ENCODE results near the gene TRPM3.

DNA sequence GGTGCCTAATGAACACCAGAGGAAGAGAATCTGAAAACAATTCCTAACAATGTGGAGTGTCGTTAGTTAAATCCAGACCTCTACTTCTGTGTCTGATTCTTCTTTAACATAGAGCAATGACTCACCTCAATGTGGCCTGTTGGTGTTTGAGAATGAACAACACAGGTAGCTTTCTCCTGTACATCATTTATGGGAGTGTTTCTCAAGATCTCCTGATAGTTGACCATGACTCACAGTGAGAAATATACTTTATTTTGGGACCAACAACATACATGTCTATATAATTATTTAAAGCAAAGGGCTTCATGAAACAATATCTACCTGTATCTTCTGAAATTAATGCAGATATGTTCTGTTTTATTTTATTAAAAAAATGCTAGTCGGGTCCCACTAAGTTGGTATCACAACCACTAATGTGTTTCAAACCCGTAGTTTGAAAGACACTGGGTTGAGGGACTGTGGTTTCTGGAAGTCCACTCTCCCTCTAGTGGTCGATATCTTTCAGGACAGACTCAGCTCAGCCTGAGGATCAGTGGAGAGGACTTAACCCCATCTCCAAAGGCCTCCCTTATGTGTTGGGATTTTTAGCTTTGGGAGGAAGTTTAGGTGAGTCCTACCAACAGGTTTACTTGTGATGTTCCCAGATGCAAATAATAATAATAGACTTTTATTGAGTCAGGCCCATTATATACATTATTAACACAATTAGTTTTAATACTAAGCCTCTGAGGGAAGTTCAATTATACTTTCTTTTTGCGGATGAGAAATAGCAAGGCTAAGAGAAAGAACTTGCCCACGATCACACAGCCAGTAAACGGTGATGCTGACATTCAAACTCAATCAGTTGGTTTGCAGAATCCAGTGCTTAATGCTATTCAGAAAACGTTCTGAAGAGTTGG lies 636.9 kb downstream of the TRPM3 start:
- TF ChIP-seq, protein P1, sequence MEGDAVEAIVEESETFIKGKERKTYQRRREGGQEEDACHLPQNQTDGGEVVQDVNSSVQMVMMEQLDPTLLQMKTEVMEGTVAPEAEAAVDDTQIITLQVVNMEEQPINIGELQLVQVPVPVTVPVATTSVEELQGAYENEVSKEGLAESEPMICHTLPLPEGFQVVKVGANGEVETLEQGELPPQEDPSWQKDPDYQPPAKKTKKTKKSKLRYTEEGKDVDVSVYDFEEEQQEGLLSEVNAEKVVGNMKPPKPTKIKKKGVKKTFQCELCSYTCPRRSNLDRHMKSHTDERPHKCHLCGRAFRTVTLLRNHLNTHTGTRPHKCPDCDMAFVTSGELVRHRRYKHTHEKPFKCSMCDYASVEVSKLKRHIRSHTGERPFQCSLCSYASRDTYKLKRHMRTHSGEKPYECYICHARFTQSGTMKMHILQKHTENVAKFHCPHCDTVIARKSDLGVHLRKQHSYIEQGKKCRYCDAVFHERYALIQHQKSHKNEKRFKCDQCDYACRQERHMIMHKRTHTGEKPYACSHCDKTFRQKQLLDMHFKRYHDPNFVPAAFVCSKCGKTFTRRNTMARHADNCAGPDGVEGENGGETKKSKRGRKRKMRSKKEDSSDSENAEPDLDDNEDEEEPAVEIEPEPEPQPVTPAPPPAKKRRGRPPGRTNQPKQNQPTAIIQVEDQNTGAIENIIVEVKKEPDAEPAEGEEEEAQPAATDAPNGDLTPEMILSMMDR (IDR thresholded peaks at IDR 0.05), result peak; percentile 24 to 76 (median 25)
- TF ChIP-seq POLR2A (IDR thresholded peaks at IDR 0.05) (no peak), POLR2AphosphoS5 (IDR thresholded peaks at IDR 0.05; ENCODE audit: insufficient read depth in 1 of 2, low read depth in 1 of 2) (peak in 1 of 2 donors; percentile 44)

Data from vagina (tissue), 2 donors.